Naive B cell (primary cell): ENCODE measurements around the gene TSPAN5. TPM values are rescaled to one million over a fixed set of nuclear protein-coding genes. Genes with fewer than 3 reads are reported as not detected.

Experiments used
- ATAC-seq, 2 donors: fragments of 150-1000 bp; cut with Tn5 transposase; 2 replicates each; pipeline ENCODE4 v1.10.0; 2021; ENCODE audit warnings: low read depth in 2 of 2, mild to moderate bottlenecking in 2 of 2, moderate library complexity in 2 of 2
- DNase-seq: peaks from one replicate; pipeline ENCODE4 v3.0.0; 2022
- H3K27ac Mint-ChIP-seq, 6 donors: one replicate each; pipeline ENCODE4 v1.8.0; 2020 to 2022; ENCODE audit warnings: mild to moderate bottlenecking in 6 of 6, mixed read lengths in 6 of 6, moderate library complexity in 5 of 6, inconsistent platforms in 2 of 6
- H3K27me3 Mint-ChIP-seq, 3 donors: one replicate each; pipeline ENCODE4 v1.8.0; 2021 to 2022; ENCODE audit warnings: mixed read lengths in 3 of 3, mild to moderate bottlenecking in 1 of 3
- H3K36me3 Mint-ChIP-seq, 2 donors: one replicate each; pipeline ENCODE4 v1.8.0; 2020 to 2022; ENCODE audit warnings: mixed read lengths in 2 of 2, inconsistent platforms in 1 of 2, mild to moderate bottlenecking in 1 of 2
- H3K4me1 Mint-ChIP-seq, 3 donors: one replicate each; pipeline ENCODE4 v1.8.0; 2020 to 2022; ENCODE audit warnings: mixed read lengths in 3 of 3, inconsistent platforms in 1 of 3, mild to moderate bottlenecking in 1 of 3, moderate library complexity in 1 of 3
- H3K4me3 Mint-ChIP-seq, 8 donors: one replicate each; pipeline ENCODE4 v1.8.0; 2020 to 2022; ENCODE audit warnings: mild to moderate bottlenecking in 8 of 8, mixed read lengths in 8 of 8, moderate library complexity in 8 of 8, inconsistent platforms in 2 of 8
- H3K9me3 Mint-ChIP-seq, 7 donors: one replicate each; pipeline ENCODE4 v1.8.0; 2020 to 2022; ENCODE audit warnings: mixed read lengths in 7 of 7, mild to moderate bottlenecking in 5 of 7, inconsistent platforms in 2 of 7, moderate library complexity in 1 of 7
- polyA plus RNA-seq, 6 donors: library from polyadenylated mRNA; unstranded; fragments of 300-500 nt; fragmentation: Illumina TruSeq; gene quantifications; one replicate each; pipeline ENCODE4 v1.2.3, GENCODE V29; 2021; ENCODE audit warnings: low read depth in 6 of 6

Gene TSPAN5
- polyA plus RNA-seq, 6 donors from 2014 or later = 3.9 to 10.2 (median 8.8) TPM

DNA sequence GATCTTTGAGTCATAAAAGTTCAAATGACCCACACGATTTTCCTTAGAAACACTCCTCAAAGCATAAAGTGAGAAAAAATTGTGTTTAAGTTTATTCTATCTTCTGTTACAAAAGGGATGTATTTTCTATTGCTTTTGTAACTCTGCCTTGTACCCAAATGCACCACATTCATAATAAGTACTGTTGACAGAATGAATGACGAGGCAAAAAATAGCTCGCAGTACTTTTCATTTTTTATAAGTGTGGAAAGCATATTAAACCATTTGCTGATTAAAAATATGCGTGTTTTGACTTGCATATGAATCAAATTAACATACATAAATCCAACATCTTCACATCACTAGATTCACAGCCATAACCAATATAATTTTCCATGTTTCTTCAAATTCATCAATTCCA is 11.2 kb upstream of the TSPAN5 start:
- DNase-seq (no peak), ATAC-seq (no peak)

DNA sequence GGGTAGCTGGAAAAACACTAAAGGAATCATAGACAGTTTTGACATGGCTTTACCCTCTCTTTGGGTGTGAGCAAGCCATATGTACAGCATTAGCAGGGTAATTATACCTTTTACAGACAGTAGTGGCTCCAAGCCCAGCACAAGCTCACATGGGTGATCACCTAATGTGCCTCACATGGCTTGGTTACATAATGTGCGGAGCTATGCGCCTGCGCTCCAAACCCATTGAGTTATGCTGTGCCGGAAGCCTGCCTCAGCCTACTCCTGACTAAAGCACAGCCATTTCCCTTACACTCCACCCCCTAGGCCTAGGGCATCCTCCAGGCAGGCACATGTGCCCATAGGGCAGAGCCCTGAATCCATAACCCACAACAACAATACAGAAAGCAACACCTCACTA is 6.5 kb upstream of the TSPAN5 start:
- Mint-ChIP-seq H3K36me3 (no peaks in the 10 kb centered on the region), H3K27ac (peak overlapping the region in 5 of 6 donors; percentile 95 to 99 (median 95)), H3K4me3 (peak overlapping the region in 3 of 8 donors; percentile 61 to 73 (median 72)), H3K9me3 (no peaks in the 10 kb centered on the region), H3K4me1 (peaks cover 23 to 45% (median 27%) of the 10 kb centered on the region in 3 donors), H3K27me3 (peaks cover 0 to 3% (median 0%) of the 10 kb centered on the region in 3 donors)
- ATAC-seq (no peak), DNase-seq (no peak)

More for the DNA sequence above, 11.2 kb upstream of the TSPAN5 start:
- Mint-ChIP-seq H3K4me1 (peaks cover 5 to 23% (median 11%) of the 10 kb centered on the region in 3 donors), H3K27me3 (peaks cover 7 to 20% (median 10%) of the 10 kb centered on the region in 3 donors), H3K27ac (no peak overlapping the region), H3K36me3 (no peaks in the 10 kb centered on the region), H3K9me3 (peaks cover 0 to 1% (median 0%) of the 10 kb centered on the region in 7 donors), H3K4me3 (no peak overlapping the region)

DNA sequence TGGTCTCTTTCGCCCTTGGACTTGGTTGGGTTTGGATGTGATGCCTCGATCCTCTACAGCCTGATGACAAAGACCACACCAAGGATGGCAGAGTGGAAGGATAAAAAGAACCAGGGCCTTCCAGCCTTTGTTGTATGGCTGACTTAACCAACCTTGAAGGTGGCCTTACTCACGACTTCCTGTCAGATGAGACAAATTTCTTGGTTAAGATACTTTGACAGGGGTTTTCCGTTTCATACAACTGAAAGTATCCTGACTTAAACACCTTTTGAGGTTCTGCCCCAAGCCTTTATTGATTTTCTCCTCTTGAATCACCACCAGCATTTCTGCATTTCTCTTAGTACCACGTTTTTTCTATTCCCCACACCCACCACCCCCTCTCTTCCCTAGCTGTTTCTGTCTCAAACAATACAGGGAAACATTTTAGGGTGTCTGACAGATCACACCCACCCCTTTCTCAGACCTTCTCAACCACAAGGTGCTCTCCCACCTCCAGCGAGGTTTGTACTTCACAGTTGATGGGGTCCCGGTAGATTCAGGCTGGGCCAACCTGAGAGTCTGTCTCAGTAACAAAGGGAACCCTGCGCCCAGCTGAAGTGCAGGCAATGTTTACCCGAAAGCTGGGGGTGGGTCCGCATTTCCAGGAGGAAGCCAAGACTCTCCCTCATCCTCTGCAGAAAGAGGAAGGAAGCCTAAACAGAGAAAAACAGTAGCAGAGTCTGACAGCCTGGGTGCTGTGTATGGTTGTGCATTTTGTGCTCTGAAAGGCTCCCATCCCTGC is 5.0 kb upstream of the TSPAN5 start:
- peaks cover 0 to 2% (median 0%) of the 10 kb centered on the region in 3 donors for H3K27me3 Mint-ChIP-seq
- no peaks in the 10 kb centered on the region for H3K9me3 Mint-ChIP-seq
- H3K4me1 Mint-ChIP-seq = peaks cover 34 to 57% (median 36%) of the 10 kb centered on the region in 3 donors
- no peaks in the 10 kb centered on the region for H3K36me3 Mint-ChIP-seq
- ATAC-seq (peak; percentile 73), DNase-seq (peak; percentile 76)
- peak overlapping the region; percentile 96 to 99 (median 98) for H3K27ac Mint-ChIP-seq
- peak overlapping the region; percentile 71 to 91 (median 86) for H3K4me3 Mint-ChIP-seq

DNA sequence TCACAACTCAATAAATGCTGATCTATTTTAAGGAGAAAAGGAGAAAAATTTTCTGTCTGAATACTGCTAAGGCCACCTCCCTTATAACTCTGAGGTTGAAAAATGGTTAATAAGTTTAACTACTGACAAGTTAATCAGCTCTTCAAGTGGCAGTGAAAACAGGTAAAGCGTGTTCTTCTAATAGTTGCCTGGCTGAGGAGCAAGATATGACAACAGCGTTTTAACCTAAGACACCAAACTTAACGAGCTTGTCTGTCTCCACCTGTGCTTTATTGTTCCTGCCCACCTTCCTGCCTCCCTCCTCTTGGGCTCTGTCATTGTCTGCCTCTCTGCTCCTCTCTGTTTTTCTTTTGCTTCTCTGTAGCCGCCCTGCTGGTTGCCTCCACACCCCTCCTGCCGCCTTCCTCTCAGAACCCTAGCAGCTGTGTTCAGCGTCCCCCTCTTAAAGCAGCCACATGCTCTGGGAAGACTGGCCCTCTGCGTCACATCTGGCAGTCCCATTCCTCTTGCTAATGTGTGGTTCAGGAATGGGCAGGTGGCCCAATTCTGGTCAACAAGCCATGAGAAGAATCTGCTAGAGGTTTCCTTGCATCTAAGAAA is 4.3 kb upstream of the TSPAN5 start:
- Mint-ChIP-seq H3K4me1 (peaks cover 37 to 60% (median 38%) of the 10 kb centered on the region in 3 donors), H3K27me3 (no peaks in the 10 kb centered on the region), H3K27ac (peak overlapping the region; percentile 96 to 99 (median 98)), H3K4me3 (peak overlapping the region; percentile 71 to 91 (median 86)), H3K9me3 (no peaks in the 10 kb centered on the region), H3K36me3 (no peaks in the 10 kb centered on the region)
- no peak for DNase-seq
- peak in 1 of 2 donors; percentile 1 for ATAC-seq

DNA sequence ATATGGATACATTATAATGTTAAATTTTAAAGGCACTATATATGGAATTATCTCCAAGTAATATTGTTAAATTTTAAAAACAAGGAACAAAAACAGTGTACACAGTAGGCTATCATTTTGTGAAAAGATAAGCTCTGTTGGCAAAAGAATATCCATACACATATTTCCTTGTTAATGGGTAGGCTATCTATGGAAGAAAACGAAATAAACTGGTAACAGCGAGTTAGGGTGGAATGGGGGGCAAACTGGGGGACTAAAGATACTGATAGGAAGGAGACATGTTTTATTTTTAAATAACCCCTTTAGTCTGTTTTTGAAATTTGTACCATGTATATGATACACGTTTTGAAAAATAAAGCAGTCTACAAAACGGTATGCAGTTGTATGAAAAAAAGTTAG is 3.6 kb upstream of the TSPAN5 start:
- Mint-ChIP-seq H3K36me3 (no peaks in the 10 kb centered on the region), H3K4me3 (peak overlapping the region in 1 of 8 donors; percentile 6), H3K4me1 (peaks cover 44 to 66% (median 45%) of the 10 kb centered on the region in 3 donors), H3K27ac (peak overlapping the region; percentile 64 to 99 (median 98)), H3K27me3 (no peaks in the 10 kb centered on the region), H3K9me3 (no peaks in the 10 kb centered on the region)
- DNase-seq (no peak), ATAC-seq (no peak)

DNA sequence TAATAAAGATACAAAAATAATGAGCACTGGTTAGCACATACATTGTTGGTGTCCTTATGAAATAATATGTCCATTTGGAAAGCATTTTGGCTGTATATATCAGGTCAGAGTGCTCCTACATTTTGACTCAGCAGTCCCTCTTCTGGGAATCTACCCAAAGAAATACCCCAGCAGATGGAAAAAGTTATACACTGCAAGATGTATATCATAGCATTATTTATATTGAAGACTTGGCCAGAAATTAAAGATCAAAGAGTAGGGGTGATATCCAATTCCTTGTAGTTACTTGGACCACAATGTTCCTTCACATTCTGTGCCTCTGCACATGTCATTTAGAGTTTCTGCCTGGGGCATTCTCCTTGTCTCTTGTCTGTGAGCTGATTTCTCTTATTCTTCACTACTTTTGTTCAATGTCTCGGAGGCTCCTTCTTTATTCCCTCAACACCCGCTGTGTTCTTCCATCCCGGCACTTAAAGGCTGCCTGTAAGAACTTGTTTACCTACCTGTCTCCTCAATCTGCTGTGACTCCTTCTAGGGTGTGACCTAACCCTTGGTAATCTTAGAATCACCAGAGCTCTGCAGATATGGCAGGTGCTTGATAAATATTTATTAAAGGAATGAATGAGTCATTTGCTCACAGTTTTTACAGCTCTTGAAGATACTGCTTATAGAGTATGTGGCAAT is 3.1 kb upstream of the TSPAN5 start:
- H3K9me3 Mint-ChIP-seq = no peaks in the 10 kb centered on the region
- H3K27me3 Mint-ChIP-seq = no peaks in the 10 kb centered on the region
- peak overlapping the region; percentile 64 to 99 (median 98) for H3K27ac Mint-ChIP-seq
- DNase-seq (no peak), ATAC-seq (no peak)
- H3K4me1 Mint-ChIP-seq = peaks cover 50 to 72% (median 51%) of the 10 kb centered on the region in 3 donors
- no peaks in the 10 kb centered on the region for H3K36me3 Mint-ChIP-seq
- peak overlapping the region in 2 of 8 donors; percentile 20 to 77 for H3K4me3 Mint-ChIP-seq

DNA sequence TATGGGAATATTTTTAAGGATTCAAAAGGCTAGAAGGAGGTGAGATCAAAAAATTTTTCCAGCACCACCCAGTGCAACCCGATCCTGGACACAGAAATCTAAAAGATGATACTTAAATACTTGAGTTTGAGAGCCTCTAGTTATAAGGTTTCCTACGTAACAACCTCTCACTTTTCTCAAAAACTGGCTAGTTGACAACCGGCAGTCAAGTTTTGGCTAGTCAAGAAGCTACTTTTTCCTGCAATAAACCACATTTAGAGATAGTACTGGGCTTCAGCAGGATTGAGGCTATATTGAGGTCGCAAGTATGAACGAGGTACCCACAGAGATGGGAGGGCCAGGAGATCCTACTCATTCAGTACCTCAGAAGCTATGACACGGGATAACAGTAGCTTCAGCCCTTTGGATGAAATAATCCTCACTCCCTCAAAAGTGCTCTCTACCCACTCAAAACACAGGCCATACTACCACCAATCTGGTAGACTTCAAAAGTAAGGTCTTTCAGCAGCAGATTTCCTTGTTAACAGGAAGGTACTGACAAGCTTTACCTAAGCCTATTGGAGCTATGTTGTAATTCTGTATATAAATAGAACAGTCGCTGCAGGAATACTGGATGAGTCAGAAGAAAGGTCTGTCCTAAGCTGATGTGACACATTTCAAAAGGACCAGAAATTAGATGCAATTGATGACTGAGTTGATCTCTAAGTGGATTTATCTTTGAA is 1.5 kb upstream of the TSPAN5 start:
- no peaks in the 10 kb centered on the region for H3K36me3 Mint-ChIP-seq
- H3K27me3 Mint-ChIP-seq = peaks cover 0 to 10% (median 8%) of the 10 kb centered on the region in 3 donors
- H3K9me3 Mint-ChIP-seq = no peaks in the 10 kb centered on the region
- ATAC-seq (no peak), DNase-seq (no peak)
- peak overlapping the region in 5 of 6 donors; percentile 10 to 99 (median 51) for H3K27ac Mint-ChIP-seq
- peak overlapping the region; percentile 75 to 92 (median 86) for H3K4me3 Mint-ChIP-seq
- H3K4me1 Mint-ChIP-seq = peaks cover 51 to 67% (median 51%) of the 10 kb centered on the region in 3 donors

DNA sequence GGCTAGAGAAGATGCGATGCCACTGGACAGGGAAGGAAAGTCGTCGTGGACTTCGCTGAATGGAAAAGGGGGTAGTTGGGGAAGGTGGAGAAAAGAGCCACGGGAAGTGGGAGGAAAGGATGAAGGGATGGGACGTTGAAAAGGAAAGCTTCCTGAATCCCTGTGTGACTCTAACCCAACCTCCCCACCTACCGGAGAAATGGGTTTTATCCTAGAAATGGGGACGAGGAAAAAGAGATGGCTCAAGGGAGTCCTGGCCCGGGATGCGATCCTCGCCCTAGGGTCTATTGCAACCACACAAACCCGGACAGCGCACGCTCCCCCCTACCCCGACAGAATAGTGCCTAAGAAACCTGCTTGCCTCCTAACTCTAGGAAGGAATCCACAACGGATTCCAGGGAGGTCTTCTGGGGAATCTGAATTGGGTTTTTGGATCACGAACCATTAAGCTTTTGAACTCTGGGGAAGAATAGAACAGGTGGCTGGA is 738 bp upstream of the TSPAN5 start:
- Mint-ChIP-seq H3K9me3 (no peaks in the 10 kb centered on the region), H3K27ac (peak overlapping the region; percentile 10 to 99 (median 88)), H3K4me1 (peaks cover 46 to 59% (median 51%) of the 10 kb centered on the region in 3 donors), H3K36me3 (no peaks in the 10 kb centered on the region), H3K4me3 (peak overlapping the region; percentile 75 to 92 (median 86)), H3K27me3 (peaks cover 0 to 10% (median 8%) of the 10 kb centered on the region in 3 donors)
- no peak for DNase-seq
- ATAC-seq = no peak

DNA sequence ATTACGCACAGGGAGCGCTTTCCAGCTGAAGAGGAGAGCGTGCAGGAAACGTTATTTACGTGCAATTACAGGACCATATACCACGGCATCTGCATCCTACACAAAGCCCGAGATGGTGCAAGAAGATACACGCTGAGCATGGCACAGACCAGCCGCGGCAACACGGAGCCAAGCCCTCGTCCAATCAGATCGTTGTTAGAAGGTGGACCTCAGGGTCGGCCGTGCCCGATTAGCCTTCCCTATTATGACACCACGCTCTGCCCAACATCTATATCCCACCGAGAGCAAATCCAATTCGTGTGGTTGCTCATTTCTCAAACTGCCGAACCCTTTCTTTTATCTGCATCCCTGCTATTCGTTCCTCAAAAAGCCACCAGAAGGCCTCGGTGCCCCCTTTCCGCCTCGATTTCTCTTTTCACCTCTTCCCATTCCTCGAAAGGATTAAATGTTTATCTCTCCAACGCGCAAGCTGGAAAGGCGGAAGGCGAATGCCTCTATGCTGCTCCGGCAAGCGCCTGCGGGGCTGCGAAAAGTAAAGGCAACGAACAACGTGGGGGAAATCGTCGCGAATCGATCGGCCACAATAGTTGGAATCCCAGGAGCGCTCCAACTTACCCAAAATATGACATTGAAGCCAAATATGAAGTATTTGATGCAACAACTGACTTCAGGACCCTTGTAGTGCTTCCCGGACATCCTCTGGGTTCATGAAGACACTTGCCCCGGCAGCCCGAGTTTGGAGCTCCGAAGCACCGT is 702 bp downstream of the TSPAN5 start:
- DNase-seq (peak; percentile 37), ATAC-seq (peak; percentile 10 to 15)
- H3K4me1 Mint-ChIP-seq = peaks cover 35 to 46% (median 39%) of the 10 kb centered on the region in 3 donors
- H3K4me3 Mint-ChIP-seq = peak overlapping the region; percentile 90 to 98 (median 92)
- no peaks in the 10 kb centered on the region for H3K36me3 Mint-ChIP-seq
- H3K27ac Mint-ChIP-seq = peak overlapping the region in 5 of 6 donors; percentile 44 to 91 (median 75)
- peaks cover 0 to 14% (median 10%) of the 10 kb centered on the region in 3 donors for H3K27me3 Mint-ChIP-seq
- no peaks in the 10 kb centered on the region for H3K9me3 Mint-ChIP-seq

DNA sequence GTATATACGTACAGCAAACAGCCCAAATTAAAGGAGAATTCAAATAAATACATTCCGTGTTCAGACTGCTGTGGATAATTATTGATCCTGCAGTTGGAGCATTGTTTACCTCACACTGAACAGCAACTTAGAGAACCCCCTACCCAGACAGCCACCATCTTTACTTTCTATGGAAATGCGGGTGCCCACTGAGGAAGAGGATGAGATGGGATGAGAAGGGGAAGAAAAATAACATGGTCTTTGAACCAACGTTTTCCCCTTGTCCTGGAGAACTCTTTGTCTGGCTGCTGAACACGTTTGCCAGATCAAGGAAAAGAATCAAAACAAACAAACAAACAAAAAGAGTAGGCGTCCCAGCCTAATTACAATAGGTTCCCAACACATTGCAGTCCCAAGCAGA is 1.5 kb downstream of the TSPAN5 start:
- peaks cover 0 to 14% (median 10%) of the 10 kb centered on the region in 3 donors for H3K27me3 Mint-ChIP-seq
- no peak for DNase-seq
- no peak for ATAC-seq
- peaks cover 33 to 40% (median 37%) of the 10 kb centered on the region in 3 donors for H3K4me1 Mint-ChIP-seq
- peak overlapping the region; percentile 90 to 98 (median 92) for H3K4me3 Mint-ChIP-seq
- no peaks in the 10 kb centered on the region for H3K36me3 Mint-ChIP-seq
- H3K9me3 Mint-ChIP-seq = no peaks in the 10 kb centered on the region
- H3K27ac Mint-ChIP-seq = peak overlapping the region in 2 of 6 donors; percentile 59 to 75

DNA sequence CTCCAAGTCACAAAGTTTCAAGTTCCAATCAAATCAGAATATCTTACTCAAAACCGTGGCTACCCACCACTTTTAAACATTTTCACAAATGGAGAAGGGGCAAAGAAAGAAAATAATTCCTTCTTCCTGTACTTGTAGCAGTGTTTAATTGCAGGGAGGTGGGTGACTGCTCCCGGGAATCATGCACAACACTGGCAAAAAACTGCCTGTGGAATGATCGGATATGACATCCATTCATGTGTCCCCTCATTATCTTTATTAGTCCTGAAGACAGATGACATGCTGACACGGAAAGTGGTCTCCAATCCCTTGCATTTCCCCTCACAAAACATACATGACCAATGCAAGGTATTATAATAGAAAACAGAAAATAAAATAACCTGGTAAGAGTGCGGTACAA is 2.0 kb downstream of the TSPAN5 start:
- Mint-ChIP-seq H3K27ac (peak overlapping the region in 1 of 6 donors; percentile 75), H3K4me1 (peaks cover 29 to 38% (median 37%) of the 10 kb centered on the region in 3 donors), H3K9me3 (no peaks in the 10 kb centered on the region), H3K27me3 (peaks cover 0 to 14% (median 10%) of the 10 kb centered on the region in 3 donors), H3K4me3 (peak overlapping the region in 7 of 8 donors; percentile 90 to 98 (median 92)), H3K36me3 (no peaks in the 10 kb centered on the region)
- no peak for DNase-seq
- no peak for ATAC-seq
